Stomach (tissue), 9 donors: ENCODE results near the gene TFDP2. TPM values are rescaled to one million over a fixed set of nuclear protein-coding genes. Genes with fewer than 3 reads are reported as not detected.
"Not testable (repeated sequence)": the region's sequence is repeated elsewhere in the genome, so short reads cannot be mapped to it uniquely, and the experiment has no call there.

Experiments
- DNase-seq, 2 donors: peaks; one replicate each; pipeline versions ENCODE4 v3.0.0 to v3.0.0-alpha.2; 2013 to 2019
- H3K27ac ChIP-seq, 5 donors: fragments of 200-600 bp in 4 of 5; sonication (generic) in 4 of 5; one replicate each; pipeline ENCODE4 v1.5.1; 2013 to 2019; ENCODE audit warnings: mild to moderate bottlenecking in 1 of 5, moderate library complexity in 1 of 5
- H3K27me3 ChIP-seq, 3 donors: fragments of 200-600 bp; sonication (generic); one replicate each; pipeline ENCODE4 v1.5.1; 2017 to 2019; ENCODE audit warnings: mixed run types in 1 of 3
- H3K36me3 ChIP-seq, 4 donors: fragments of 200-600 bp; sonication (generic); 1 replicate in 3 of 4; 2 replicates in 1 of 4; pipeline ENCODE4 v1.5.1; 2016 to 2019
- H3K4me1 ChIP-seq, 4 donors: fragments of 200-600 bp; sonication (generic); one replicate each; pipeline ENCODE4 v1.5.1; 2016 to 2019
- H3K4me3 ChIP-seq, 4 donors: fragments of 200-600 bp; sonication (generic) in 3 of 4; one replicate each; pipeline ENCODE4 v1.5.1; 2016 to 2019; ENCODE audit warnings: mild to moderate bottlenecking in 1 of 4
- H3K9me3 ChIP-seq, 4 donors: fragments of 200-600 bp; sonication (generic); one replicate each; pipeline ENCODE4 v1.5.1; 2016 to 2019
- CTCF ChIP-seq, 7 experiments: fragments of 450-650 bp in 4 of 7; fragments of 200-600 bp in 3 of 7; sonication (generic) in 3 of 7; IDR thresholded peaks; one replicate each; pipeline ENCODE4 v1.5.1; 2016 to 2019; ENCODE audit warnings: antibody characterized with exemption in 7 of 7, control low read depth in 2 of 7, mild to moderate bottlenecking in 1 of 7
- EP300 ChIP-seq: sonication (generic); formaldehyde crosslinking; IDR thresholded peaks from one replicate; pipeline ENCODE4 v1.6.1; 2017; ENCODE audit warnings: antibody characterized with exemption
- POLR2A ChIP-seq, 4 donors: fragments of 450-650 bp; IDR thresholded peaks; one replicate each; pipeline ENCODE4 v1.6.1; 2016; ENCODE audit warnings: antibody characterized with exemption in 4 of 4, control low read depth in 2 of 4, mild to moderate bottlenecking in 1 of 4, moderate library complexity in 1 of 4
- POLR2AphosphoS5 ChIP-seq, 3 donors: sonication (generic); formaldehyde crosslinking; IDR thresholded peaks; one replicate each; pipeline ENCODE4 v1.6.1; 2016; ENCODE audit warnings: antibody characterized with exemption in 3 of 3
- WGBS, 5 donors: extraction: QIAGEN DNeasy Blood & Tissue Kit in 3 of 5; methylation state at CpG; one replicate each; pipeline versions ENCODE4 v1.1.5 to v1.1.7; 2013 to 2018; 5-methylcytosine and 5-hydroxymethylcytosine counted together
- intact Hi-C: fragments of 100-400 bp; cut with DNase I; formaldehyde crosslinking; loops from one replicate; pipeline ENCODE4 v1.15.1; 2023; ENCODE audit warnings: low total_unique reads
- polyA plus RNA-seq, 3 donors: library from polyadenylated mRNA; stranded (reverse); fragments of 200-250 nt; gene quantifications; one replicate each; pipeline ENCODE4 v1.2.3, GENCODE V29; 2013
- total RNA-seq, 5 donors: library from RNA; depleted of rRNA; stranded (reverse); fragments of >200 nt; gene quantifications; one replicate each; pipeline versions ENCODE4 v1.1.0 to v1.2.3, GENCODE V29; 2014 to 2016
- donor health status: healthy with polysubstance abuse.
- donor health status: Bipolar disorder and iron deficiency.
- donor health status: healthy.

TFDP2 gene
- total and polyA plus RNA-seq, 8 donors: 8.7 to 180 (median 55.7) TPM

GRCh38 chr3:141981084-141981483 is 168.3 kb downstream of the TFDP2 start:
- Histone ChIP-seq H3K36me3 (peaks cover 0 to 27% (median 24%) of the 10 kb centered on the region in 4 donors), H3K4me1 (no peaks in the 10 kb centered on the region), H3K27me3 (no peaks in the 10 kb centered on the region), H3K27ac (no peak overlapping the region), H3K4me3 (no peak overlapping the region), H3K9me3 (no peaks in the 10 kb centered on the region)
- intact Hi-C loops: no loop called here
- WGBS, 5 donors: 87 to 98% (median 93%) methylated on average over 3 of the region's 3 CpGs
- no peak for TF ChIP-seq POLR2A (IDR thresholded peaks at IDR 0.05)
- no peak for TF ChIP-seq EP300
- TF ChIP-seq CTCF (IDR thresholded peaks at IDR 0.05): no peak
- no peak for TF ChIP-seq POLR2AphosphoS5 (IDR thresholded peaks at IDR 0.05)
- no peak for DNase-seq

DNA sequence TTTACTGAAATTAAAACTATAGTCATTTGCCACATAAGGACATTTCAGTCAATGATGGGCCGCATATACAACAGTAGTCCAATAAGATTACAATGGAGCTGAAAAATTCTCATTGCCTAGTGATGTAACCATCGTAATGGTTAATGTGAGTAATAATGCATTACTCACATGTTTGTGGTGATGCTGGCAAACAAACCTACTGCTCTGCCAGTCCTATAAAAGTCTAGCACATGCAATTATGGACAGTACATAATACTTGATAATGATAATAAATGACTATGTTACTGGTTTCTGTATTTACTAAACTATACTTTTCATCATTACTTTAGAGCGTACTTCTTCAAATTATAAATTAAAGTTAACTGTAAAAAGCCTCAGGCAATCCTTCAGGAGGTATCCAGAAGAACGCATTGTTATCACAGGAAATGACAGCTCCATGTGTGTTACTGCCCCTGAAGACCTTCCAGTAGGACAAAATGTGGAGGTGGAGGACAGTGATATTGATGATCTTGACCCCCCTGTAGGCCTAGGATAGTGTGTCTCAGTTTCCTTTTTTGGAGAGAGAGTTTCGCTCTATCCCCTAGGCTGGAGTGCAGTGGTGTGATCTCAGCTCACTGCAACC is 170.2 kb downstream of the TFDP2 start:
- Histone ChIP-seq H3K27ac (no peak overlapping the region), H3K9me3 (no peaks in the 10 kb centered on the region), H3K4me3 (no peak overlapping the region), H3K4me1 (no peaks in the 10 kb centered on the region), H3K27me3 (no peaks in the 10 kb centered on the region), H3K36me3 (peaks cover 0 to 38% (median 30%) of the 10 kb centered on the region in 4 donors)
- 87 to 94% (median 91%) methylated on average over 5 of the region's 5 CpGs for WGBS, 5 donors
- TF ChIP-seq POLR2AphosphoS5 (IDR thresholded peaks at IDR 0.05) (no peak), POLR2A (IDR thresholded peaks at IDR 0.05) (no peak), EP300 (no peak), CTCF (IDR thresholded peaks at IDR 0.05) (no peak)
- intact Hi-C loops: no loop called here
- no peak for DNase-seq

GRCh38 chr3:141974777-141975176 is 174.6 kb downstream of the TFDP2 start:
- intact Hi-C loops, H3K4me1 ChIP-seq, H3K27ac ChIP-seq, H3K4me3 ChIP-seq, H3K9me3 ChIP-seq, H3K27me3 ChIP-seq, DNase-seq: not testable (repeated sequence)
- peaks cover 0 to 52% (median 42%) of the 10 kb centered on the region in 4 donors for H3K36me3 ChIP-seq
- 94 to 97% (median 96%) methylated on average over 7 to 8 of the region's 8 CpGs for WGBS, 5 donors

GRCh38 chr3:141972399-141972798 is 176.9 kb downstream of the TFDP2 start:
- no peaks in the 10 kb centered on the region for H3K27me3 ChIP-seq
- DNase-seq: no peak
- WGBS, 5 donors: 90 to 96% (median 92%) methylated on average over 2 of the region's 2 CpGs
- no peak overlapping the region for H3K27ac ChIP-seq
- H3K36me3 ChIP-seq: peaks cover 0 to 48% (median 39%) of the 10 kb centered on the region in 4 donors
- H3K4me1 ChIP-seq: no peaks in the 10 kb centered on the region
- intact Hi-C loops: no loop called here
- no peak for TF ChIP-seq CTCF (IDR thresholded peaks at IDR 0.05)
- no peak for TF ChIP-seq POLR2AphosphoS5 (IDR thresholded peaks at IDR 0.05)
- no peak for TF ChIP-seq POLR2A (IDR thresholded peaks at IDR 0.05)
- no peak for TF ChIP-seq EP300
- no peak overlapping the region for H3K4me3 ChIP-seq
- H3K9me3 ChIP-seq: no peaks in the 10 kb centered on the region

- intact Hi-C loops: no loop called here
- Histone ChIP-seq H3K27me3 (no peaks in the 10 kb centered on the region), H3K4me3 (no peak overlapping the region), H3K4me1 (no peaks in the 10 kb centered on the region), H3K27ac (no peak overlapping the region), H3K9me3 (no peaks in the 10 kb centered on the region), H3K36me3 (peaks cover 0 to 48% (median 35%) of the 10 kb centered on the region in 4 donors)
- WGBS, 5 donors: 73 to 100% (median 96%) methylated on average over 1 of the region's 1 CpG
- no peak for DNase-seq
- TF ChIP-seq POLR2A (IDR thresholded peaks at IDR 0.05) (no peak), POLR2AphosphoS5 (IDR thresholded peaks at IDR 0.05) (no peak), EP300 (no peak), CTCF (IDR thresholded peaks at IDR 0.05) (no peak)
These were observed 177.8 kb downstream of the TFDP2 start for GRCh38 chr3:141971571-141971970.
